ENCODE results near the gene MTARC1. TPM values are rescaled to one million over a fixed set of nuclear protein-coding genes. Genes with fewer than 3 reads are reported as not detected.
A peak's percentile ranks its signal among the peaks of the same experiment; 100 is the strongest.

The MTARC1 gene
- total RNA-seq, 2 experiments from 2014 or later: not detected

DNA sequence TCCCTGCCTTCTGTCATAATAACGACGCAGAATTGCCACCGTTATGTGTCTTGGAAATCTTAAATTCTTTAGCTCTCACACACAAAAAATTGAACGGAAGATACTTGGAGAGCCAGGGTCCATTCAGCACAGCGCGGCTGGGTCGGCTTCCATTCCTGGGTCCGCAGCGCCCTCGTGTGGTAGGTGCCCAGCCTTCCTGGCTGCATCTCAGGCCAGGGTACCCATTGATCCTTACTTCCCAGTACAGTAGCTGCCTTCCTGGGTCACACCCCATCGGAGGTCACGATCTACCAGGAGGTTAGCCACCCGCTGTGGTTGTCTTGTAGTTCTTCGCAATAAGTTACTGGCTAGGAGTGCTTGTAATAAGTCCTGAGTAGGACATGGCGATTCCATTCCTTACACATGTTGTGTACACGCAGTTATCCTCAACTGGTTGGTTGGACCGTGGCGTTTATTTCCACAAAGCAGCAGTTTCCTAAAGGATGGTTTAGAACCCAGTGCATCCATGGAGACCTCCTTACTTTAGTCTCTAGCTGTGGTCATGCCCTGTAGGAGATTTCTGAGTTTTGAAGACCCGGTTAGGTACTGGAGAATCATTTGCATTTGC is 9.9 kb upstream of the MTARC1 start:
- H3K9me2 ChIP-seq (ENCODE audit: insufficient read depth, low read length): no peaks in the 10 kb centered on the region
- no peaks in the 10 kb centered on the region for H3K79me2 ChIP-seq (ENCODE audit: insufficient read depth, low read depth, low read length)
- H3K36me3 ChIP-seq (ENCODE audit: insufficient read depth, low read length): no peaks in the 10 kb centered on the region
- H4K20me1 ChIP-seq (ENCODE audit: insufficient read depth, low read length): no peaks in the 10 kb centered on the region
- H3K9me3 ChIP-seq (ENCODE audit: low read length): no peaks in the 10 kb centered on the region
- TF ChIP-seq EZH2phosphoT487 (IDR thresholded peaks at IDR 0.05; ENCODE audit: borderline replicate concordance, low read depth, low read length): no peak
- TF ChIP-seq, protein P1, sequence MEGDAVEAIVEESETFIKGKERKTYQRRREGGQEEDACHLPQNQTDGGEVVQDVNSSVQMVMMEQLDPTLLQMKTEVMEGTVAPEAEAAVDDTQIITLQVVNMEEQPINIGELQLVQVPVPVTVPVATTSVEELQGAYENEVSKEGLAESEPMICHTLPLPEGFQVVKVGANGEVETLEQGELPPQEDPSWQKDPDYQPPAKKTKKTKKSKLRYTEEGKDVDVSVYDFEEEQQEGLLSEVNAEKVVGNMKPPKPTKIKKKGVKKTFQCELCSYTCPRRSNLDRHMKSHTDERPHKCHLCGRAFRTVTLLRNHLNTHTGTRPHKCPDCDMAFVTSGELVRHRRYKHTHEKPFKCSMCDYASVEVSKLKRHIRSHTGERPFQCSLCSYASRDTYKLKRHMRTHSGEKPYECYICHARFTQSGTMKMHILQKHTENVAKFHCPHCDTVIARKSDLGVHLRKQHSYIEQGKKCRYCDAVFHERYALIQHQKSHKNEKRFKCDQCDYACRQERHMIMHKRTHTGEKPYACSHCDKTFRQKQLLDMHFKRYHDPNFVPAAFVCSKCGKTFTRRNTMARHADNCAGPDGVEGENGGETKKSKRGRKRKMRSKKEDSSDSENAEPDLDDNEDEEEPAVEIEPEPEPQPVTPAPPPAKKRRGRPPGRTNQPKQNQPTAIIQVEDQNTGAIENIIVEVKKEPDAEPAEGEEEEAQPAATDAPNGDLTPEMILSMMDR (conservative IDR thresholded peaks at IDR 0.05; ENCODE audit: low read length): peak; percentile 84
- H3K27ac ChIP-seq (ENCODE audit: low read depth, low read length, poor library complexity, severe bottlenecking): no peak overlapping the region
- H3K4me1 ChIP-seq (ENCODE audit: insufficient read depth, low read length, poor library complexity, severe bottlenecking): no peaks in the 10 kb centered on the region
- POLR2A ChIA-PET: no interaction called here
- BruUV-seq (replicated peaks): no TSS peak
- H2AFZ ChIP-seq (ENCODE audit: low read length): no peak overlapping the region
- H3K4me3 ChIP-seq (ENCODE audit: low read depth, low read length, poor library complexity, severe bottlenecking): no peak overlapping the region
- intact Hi-C loops (cut with micrococcal nuclease; ENCODE audit: unreplicated experiment): loop anchor here (5.0 to 10.0 kb wide), 2 partner anchors 95 to 942 kb away; no protein-coding TSS in a partner anchor
- CTCF ChIA-PET (ENCODE audit: unreplicated experiment): no interaction called here
- H3K4me2 ChIP-seq (ENCODE audit: low read length): no peak overlapping the region
- DNase-seq (ENCODE audit: low spot score): peak; percentile 21

DNA sequence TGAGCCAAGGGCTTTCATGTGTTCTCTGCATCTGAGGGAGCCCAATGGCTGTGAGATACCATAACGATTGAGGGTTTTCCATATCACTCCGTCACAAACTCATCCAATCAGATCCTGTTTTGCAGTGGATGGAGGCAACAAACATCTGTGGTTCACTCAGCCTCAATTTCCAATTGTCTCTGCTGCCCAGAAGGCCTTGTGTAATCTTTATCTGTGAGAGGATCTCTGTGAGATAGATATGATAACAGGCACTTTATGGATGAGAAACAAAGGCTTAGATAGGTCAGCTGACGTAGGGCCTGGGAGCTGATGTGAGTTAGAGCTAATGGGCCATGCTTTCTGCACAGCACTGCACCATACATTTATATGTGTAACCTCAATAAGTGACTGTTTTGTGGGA is 3.3 kb upstream of the MTARC1 start:
- H3K36me3 ChIP-seq (ENCODE audit: insufficient read depth, low read length): no peaks in the 10 kb centered on the region
- POLR2A ChIA-PET: interaction anchor here (0.8 kb wide), 1 partner anchor 11 kb away, joined by 4 read pairs; no protein-coding TSS in a partner anchor
- no peak overlapping the region for H2AFZ ChIP-seq (ENCODE audit: low read length)
- no peak overlapping the region for H3K27ac ChIP-seq (ENCODE audit: low read depth, low read length, poor library complexity, severe bottlenecking)
- no peaks in the 10 kb centered on the region for H4K20me1 ChIP-seq (ENCODE audit: insufficient read depth, low read length)
- H3K4me2 ChIP-seq (ENCODE audit: low read length): no peak overlapping the region
- no TSS peak for BruUV-seq (replicated peaks)
- no peak overlapping the region for H3K4me3 ChIP-seq (ENCODE audit: low read depth, low read length, poor library complexity, severe bottlenecking)
- H3K9me3 ChIP-seq (ENCODE audit: low read length): no peaks in the 10 kb centered on the region
- CTCF ChIA-PET (ENCODE audit: unreplicated experiment): no interaction called here
- H3K79me2 ChIP-seq (ENCODE audit: insufficient read depth, low read depth, low read length): no peaks in the 10 kb centered on the region
- intact Hi-C loops (cut with micrococcal nuclease; ENCODE audit: unreplicated experiment): no loop called here
- TF ChIP-seq, protein P1 (conservative IDR thresholded peaks at IDR 0.05; ENCODE audit: low read length): no peak
- DNase-seq (ENCODE audit: low spot score): no peak
- no peaks in the 10 kb centered on the region for H3K9me2 ChIP-seq (ENCODE audit: insufficient read depth, low read length)
- H3K4me1 ChIP-seq (ENCODE audit: insufficient read depth, low read length, poor library complexity, severe bottlenecking): no peaks in the 10 kb centered on the region

GRCh38 chr1:220784751-220785150 is 2.0 kb upstream of the MTARC1 start:
- H3K4me1 ChIP-seq (ENCODE audit: insufficient read depth, low read length, poor library complexity, severe bottlenecking): no peaks in the 10 kb centered on the region
- no peak overlapping the region for H3K4me3 ChIP-seq (ENCODE audit: low read depth, low read length, poor library complexity, severe bottlenecking)
- H3K9me3 ChIP-seq (ENCODE audit: low read length): no peaks in the 10 kb centered on the region
- no peak for TF ChIP-seq EZH2phosphoT487 (IDR thresholded peaks at IDR 0.05; ENCODE audit: borderline replicate concordance, low read depth, low read length)
- TF ChIP-seq, protein P1 (conservative IDR thresholded peaks at IDR 0.05; ENCODE audit: low read length): no peak
- H4K20me1 ChIP-seq (ENCODE audit: insufficient read depth, low read length): no peaks in the 10 kb centered on the region
- no peaks in the 10 kb centered on the region for H3K9me2 ChIP-seq (ENCODE audit: insufficient read depth, low read length)
- no peaks in the 10 kb centered on the region for H3K36me3 ChIP-seq (ENCODE audit: insufficient read depth, low read length)
- intact Hi-C loops (cut with micrococcal nuclease; ENCODE audit: unreplicated experiment): no loop called here
- no peak for DNase-seq (ENCODE audit: low spot score)
- no peak overlapping the region for H3K4me2 ChIP-seq (ENCODE audit: low read length)
- BruUV-seq (replicated peaks): no TSS peak
- ChIA-PET CTCF (ENCODE audit: unreplicated experiment) (no interaction called here), POLR2A (no interaction called here)
- no peaks in the 10 kb centered on the region for H3K79me2 ChIP-seq (ENCODE audit: insufficient read depth, low read depth, low read length)
- H2AFZ ChIP-seq (ENCODE audit: low read length): no peak overlapping the region
- H3K27ac ChIP-seq (ENCODE audit: low read depth, low read length, poor library complexity, severe bottlenecking): no peak overlapping the region
